GM12878 (cell line): ENCODE results near the gene F2RL3. TPM values are rescaled to one million over a fixed set of nuclear protein-coding genes. Genes with fewer than 3 reads are reported as not detected.

Source experiments
- ATAC-seq: fragments of 200-7000 bp; cut with Tn5 transposase; 3 replicates; pipeline ENCODE4 v1.9.1; 2020; ENCODE audit warnings: mild to moderate bottlenecking, moderate library complexity
- BruUV-seq: library from RNA; stranded (reverse); fragments of 400-500 nt; replicated peaks from 2 replicates; lab custom pipeline; 2021; lab: Mats Ljungman, UMichigan
- CTCF ChIA-PET: fragments of 300-600 bp; sonication (Branson Sonifier 250); formaldehyde crosslinking; extraction: SDS; loops from one replicate; lab custom pipeline; 2021; ENCODE audit warnings: inconsistent platforms; lab: Yijun Ruan, JAX
- POLR2A ChIA-PET: fragments of 350-600 bp; formaldehyde crosslinking; extraction: SDS; loops from one replicate; lab custom pipeline; 2021; ENCODE audit warnings: inconsistent platforms; lab: Charles Lee
- RAD21 ChIA-PET: fragments of 300-600 bp; sonication (Branson Sonifier 250); formaldehyde crosslinking; loops from one replicate; lab custom pipeline; 2023; ENCODE audit warnings: antibody characterized with exemption; ENCODE audit not compliant: unreplicated experiment; lab: Charles Lee
- SMC1A ChIA-PET: fragments of 300-600 bp; sonication (Branson Sonifier 250); formaldehyde crosslinking; loops from one replicate; lab custom pipeline; 2023; ENCODE audit not compliant: unreplicated experiment, uncharacterized antibody; lab: Charles Lee
- DNase-seq: peaks from one replicate; pipeline ENCODE4 v3.0.0-alpha.2; 2011; ENCODE audit warnings: low read depth, low spot score
- FAIRE-seq: peaks from 3 replicates; lab custom pipeline; 2011; peaks lifted over from hg19 to GRCh38; lab: Jason Lieb, UNC
- H2AFZ ChIP-seq: 2 replicates; pipeline ENCODE4 v1.6.0; 2011; ENCODE audit warnings: low read depth, low read length, control low read depth; ENCODE audit not compliant: control insufficient read depth
- H3K27ac ChIP-seq: 2 replicates; pipeline ENCODE4 v1.5.1; 2011; ENCODE audit warnings: control low read depth; ENCODE audit not compliant: control insufficient read depth, insufficient read depth
- H3K27me3 ChIP-seq, 2 experiments: replicated peaks in 1 of 2; 2 replicates each; pipeline versions ENCODE4 v1.6.0 to v1.6.1; 2011; ENCODE audit warnings: low read length in 1 of 2; ENCODE audit not compliant: control insufficient read depth in 2 of 2, insufficient read depth in 2 of 2
- H3K36me3 ChIP-seq, 2 experiments: 2 replicates each; pipeline ENCODE4 v1.5.1; 2011; ENCODE audit warnings: low read length in 1 of 2; ENCODE audit not compliant: control insufficient read depth in 2 of 2, insufficient read depth in 2 of 2
- H3K4me1 ChIP-seq: 2 replicates; pipeline ENCODE4 v1.6.1; 2011; ENCODE audit warnings: mild to moderate bottlenecking, low read length, moderate library complexity, mixed read lengths; ENCODE audit not compliant: control insufficient read depth, insufficient read depth
- H3K4me2 ChIP-seq: 2 replicates; pipeline ENCODE4 v1.6.0; 2011; ENCODE audit warnings: control low read depth; ENCODE audit not compliant: control insufficient read depth, insufficient read depth
- H3K4me3 ChIP-seq: fragments of 200-600 bp; sonication (generic); 2 replicates; pipeline ENCODE4 v1.5.1; 2016
- H3K79me2 ChIP-seq: 2 replicates; pipeline ENCODE4 v1.6.0; 2011; ENCODE audit warnings: low read length; ENCODE audit not compliant: control insufficient read depth, insufficient read depth
- H3K9ac ChIP-seq: 2 replicates; pipeline ENCODE4 v1.8.0; 2011; ENCODE audit warnings: low read length, control low read depth, mixed read lengths; ENCODE audit not compliant: control insufficient read depth, insufficient read depth
- H3K9me3 ChIP-seq: replicated peaks from 3 replicates; pipeline ENCODE4 v1.5.1; 2011; ENCODE audit warnings: mild to moderate bottlenecking, low read length; ENCODE audit not compliant: control insufficient read depth, insufficient read depth
- H4K20me1 ChIP-seq: 2 replicates; pipeline ENCODE4 v1.6.0; 2011; ENCODE audit not compliant: control insufficient read depth, insufficient read depth
- ASH2L ChIP-seq: fragments of 300-600, 200-600 bp; sonication (generic); IDR thresholded peaks from 2 replicates; pipeline ENCODE4 v1.6.1; 2017; ENCODE audit warnings: low read depth, mild to moderate bottlenecking, borderline replicate concordance
- EED ChIP-seq: sonication (generic); IDR thresholded peaks from 2 replicates; pipeline ENCODE4 v1.6.1; 2016; ENCODE audit warnings: antibody characterized with exemption, low read depth
- ESRRA ChIP-seq: IDR thresholded peaks from 2 replicates; pipeline ENCODE4 v1.6.1; 2012; ENCODE audit warnings: mild to moderate bottlenecking, low read length, improper control_type of control experiment
- HCFC1 ChIP-seq: fragments of 150-350 bp; IDR thresholded peaks from 2 replicates; pipeline ENCODE4 v1.6.1; 2014; ENCODE audit warnings: low read length
- KLF5 ChIP-seq: fragments of 450-650 bp; IDR thresholded peaks from 2 replicates; pipeline ENCODE4 v1.6.1; 2014; ENCODE audit warnings: mild to moderate bottlenecking; ENCODE audit not compliant: partially characterized antibody
- NFYB ChIP-seq: IDR thresholded peaks from 2 replicates; pipeline ENCODE4 v1.6.1; 2011; ENCODE audit warnings: low read depth, mild to moderate bottlenecking, low read length, improper control_type of control experiment, moderate library complexity; ENCODE audit not compliant: insufficient read depth
- NR2C2 ChIP-seq: IDR thresholded peaks from 2 replicates; pipeline ENCODE4 v1.6.1; 2011; ENCODE audit warnings: borderline replicate concordance, low read depth; ENCODE audit not compliant: control insufficient read depth, insufficient read length
- POLR2AphosphoS5 ChIP-seq: IDR thresholded peaks from 2 replicates; pipeline ENCODE4 v1.6.1; 2011; ENCODE audit warnings: mild to moderate bottlenecking, low read length, inconsistent platforms
- RAD21 ChIP-seq: IDR thresholded peaks from 2 replicates; pipeline ENCODE4 v1.6.1; 2011; ENCODE audit warnings: mild to moderate bottlenecking, low read depth, low read length, moderate library complexity; ENCODE audit not compliant: insufficient read depth
- SRF ChIP-seq, 2 experiments: IDR thresholded peaks; 2 replicates each; pipeline ENCODE4 v1.6.1; 2011; ENCODE audit warnings: low read depth in 2 of 2, low read length in 2 of 2, mild to moderate bottlenecking in 1 of 2, moderate library complexity in 1 of 2
- ZBED1 ChIP-seq: IDR thresholded peaks from 2 replicates; pipeline ENCODE4 v1.6.1; 2016; ENCODE audit warnings: borderline replicate concordance
- WGBS: methylation state at CpG from one replicate; pipeline ENCODE4 v1.1.6; 2016; ENCODE audit warnings: low lambda C conversion rate; ENCODE audit not compliant: insufficient replicate concordance, insufficient coverage; ENCODE audit errors: missing lambda C conversion rate; 5-methylcytosine and 5-hydroxymethylcytosine counted together
- in situ Hi-C: fragments of 300-500 bp; cut with MboI; formaldehyde crosslinking; loops from 9 replicates; pipeline ENCODE4 v1.14.3; 2018; ENCODE audit warnings: mixed read lengths
- intact Hi-C: fragments of 100-400 bp; cut with micrococcal nuclease; formaldehyde crosslinking; loops from one replicate; pipeline ENCODE4 v1.14.2; 2022; ENCODE audit not compliant: unreplicated experiment
- polyA plus RNA-seq, 11 experiments: library from polyadenylated mRNA; depleted of rRNA in 4 of 11; unstranded in 6 of 11; stranded (reverse) in 5 of 11; fragments of >200 nt; fragmentation: Nextera tagmentation in 4 of 11; fragmentation: Illumina TruSeq in 1 of 11; extraction: Ambion mirVana in 4 of 11; extraction: Trizol in 1 of 11; gene quantifications; 1 replicate in 1 of 11; 2 replicates in 10 of 11; pipeline versions ENCODE4 v1.2.1 to v1.2.3, GENCODE V29; 2011 to 2016; ENCODE audit warnings: inconsistent platforms in 2 of 11, missing spikeins in 2 of 11, low read depth in 1 of 11
- total RNA-seq, 4 experiments: library from RNA; depleted of rRNA in 3 of 4; stranded (reverse); fragments of >200 nt in 3 of 4; fragmentation: Illumina TruSeq in 1 of 4; extraction: Trizol in 1 of 4; gene quantifications; 2 replicates each; pipeline versions ENCODE4 v1.2.1 to v1.2.3, GENCODE V29; 2013 to 2021
- TF ChIP-seq, protein P1 (sequence below): IDR thresholded peaks from 2 replicates; pipeline ENCODE4 v1.6.1; 2012; ENCODE audit warnings: improper control_type of control experiment, low read depth, low read length; ENCODE audit not compliant: insufficient replicate concordance
- TF ChIP-seq, protein P2 (sequence below): fragments of 150-350 bp; IDR thresholded peaks from 2 replicates; pipeline ENCODE4 v1.6.1; 2016; ENCODE audit warnings: low read depth, low read length
- TF ChIP-seq, protein P3 (sequence below): fragments of 450-650 bp; IDR thresholded peaks from 2 replicates; pipeline ENCODE4 v1.6.1; 2017; ENCODE audit warnings: antibody characterized with exemption, mild to moderate bottlenecking, moderate library complexity

F2RL3 gene
- total and polyA plus RNA-seq, 10 of the 15 experiments (the other 5 are each of a cell fraction or from before 2014, with no cell fraction given), result 0.01 to 1.2 (median 0.29) TPM

DNA sequence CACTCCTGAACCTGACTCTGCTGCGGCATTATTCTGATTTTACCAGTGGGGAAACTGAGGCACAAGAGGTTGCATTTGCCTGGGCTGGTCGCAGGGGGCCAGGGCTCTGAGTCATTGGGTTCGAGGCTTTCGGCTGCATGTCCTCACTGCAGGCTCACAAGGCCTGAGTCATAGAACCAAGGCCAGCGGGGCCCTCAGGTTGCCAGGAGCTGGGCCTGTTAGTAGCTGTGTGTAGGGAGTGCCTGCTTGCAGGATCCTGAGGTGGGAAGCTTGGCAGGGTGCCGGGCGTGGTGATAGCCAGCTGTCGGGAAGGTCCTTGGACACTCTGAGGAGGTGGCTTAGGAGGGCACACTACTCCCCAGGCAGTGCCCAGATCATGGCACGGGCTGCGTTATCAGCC, 21.6 kb upstream of the F2RL3 start:
- ChIA-PET POLR2A (no interaction called here), CTCF (no interaction called here), SMC1A (no interaction called here), RAD21 (no interaction called here)
- Histone ChIP-seq H3K36me3 (peaks cover 15 to 16% of the 10 kb centered on the region in 2 experiments; a peak in 3 of 4 replicates), H3K4me2 (no peak overlapping the region), H2AFZ (no peak overlapping the region), H3K27me3 (no peaks in the 10 kb centered on the region), H3K9me3 (no peaks in the 10 kb centered on the region; the same call in 2 of the 3 replicates), H3K4me1 (peaks cover 10% of the 10 kb centered on the region), H3K27ac (no peak overlapping the region), H3K9ac (no peak overlapping the region), H3K79me2 (no peaks in the 10 kb centered on the region), H4K20me1 (no peaks in the 10 kb centered on the region), H3K4me3 (no peak overlapping the region)
- no peak for DNase-seq
- no TSS peak for BruUV-seq
- 93% methylated on average over 9 of the region's 10 CpGs for WGBS
- intact Hi-C loops (no loop called here), in situ Hi-C loops (no loop called here)
- no peak for FAIRE-seq
- ATAC-seq, result no peak
- TF ChIP-seq KLF5 (no peak), NFYB (no peak), POLR2AphosphoS5 (no peak), ASH2L (no peak), HCFC1 (no peak), NR2C2 (no peak), ZBED1 (no peak), SRF (IDR thresholded peaks at IDR 0.05; ENCODE audit: low read depth in 2 of 2, low read length in 2 of 2) (no peak), EED (no peak), RAD21 (no peak), ESRRA (no peak)
- TF ChIP-seq, protein P1, sequence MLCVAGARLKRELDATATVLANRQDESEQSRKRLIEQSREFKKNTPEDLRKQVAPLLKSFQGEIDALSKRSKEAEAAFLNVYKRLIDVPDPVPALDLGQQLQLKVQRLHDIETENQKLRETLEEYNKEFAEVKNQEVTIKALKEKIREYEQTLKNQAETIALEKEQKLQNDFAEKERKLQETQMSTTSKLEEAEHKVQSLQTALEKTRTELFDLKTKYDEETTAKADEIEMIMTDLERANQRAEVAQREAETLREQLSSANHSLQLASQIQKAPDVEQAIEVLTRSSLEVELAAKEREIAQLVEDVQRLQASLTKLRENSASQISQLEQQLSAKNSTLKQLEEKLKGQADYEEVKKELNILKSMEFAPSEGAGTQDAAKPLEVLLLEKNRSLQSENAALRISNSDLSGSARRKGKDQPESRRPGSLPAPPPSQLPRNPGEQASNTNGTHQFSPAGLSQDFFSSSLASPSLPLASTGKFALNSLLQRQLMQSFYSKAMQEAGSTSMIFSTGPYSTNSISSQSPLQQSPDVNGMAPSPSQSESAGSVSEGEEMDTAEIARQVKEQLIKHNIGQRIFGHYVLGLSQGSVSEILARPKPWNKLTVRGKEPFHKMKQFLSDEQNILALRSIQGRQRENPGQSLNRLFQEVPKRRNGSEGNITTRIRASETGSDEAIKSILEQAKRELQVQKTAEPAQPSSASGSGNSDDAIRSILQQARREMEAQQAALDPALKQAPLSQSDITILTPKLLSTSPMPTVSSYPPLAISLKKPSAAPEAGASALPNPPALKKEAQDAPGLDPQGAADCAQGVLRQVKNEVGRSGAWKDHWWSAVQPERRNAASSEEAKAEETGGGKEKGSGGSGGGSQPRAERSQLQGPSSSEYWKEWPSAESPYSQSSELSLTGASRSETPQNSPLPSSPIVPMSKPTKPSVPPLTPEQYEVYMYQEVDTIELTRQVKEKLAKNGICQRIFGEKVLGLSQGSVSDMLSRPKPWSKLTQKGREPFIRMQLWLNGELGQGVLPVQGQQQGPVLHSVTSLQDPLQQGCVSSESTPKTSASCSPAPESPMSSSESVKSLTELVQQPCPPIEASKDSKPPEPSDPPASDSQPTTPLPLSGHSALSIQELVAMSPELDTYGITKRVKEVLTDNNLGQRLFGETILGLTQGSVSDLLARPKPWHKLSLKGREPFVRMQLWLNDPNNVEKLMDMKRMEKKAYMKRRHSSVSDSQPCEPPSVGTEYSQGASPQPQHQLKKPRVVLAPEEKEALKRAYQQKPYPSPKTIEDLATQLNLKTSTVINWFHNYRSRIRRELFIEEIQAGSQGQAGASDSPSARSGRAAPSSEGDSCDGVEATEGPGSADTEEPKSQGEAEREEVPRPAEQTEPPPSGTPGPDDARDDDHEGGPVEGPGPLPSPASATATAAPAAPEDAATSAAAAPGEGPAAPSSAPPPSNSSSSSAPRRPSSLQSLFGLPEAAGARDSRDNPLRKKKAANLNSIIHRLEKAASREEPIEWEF, result no peak
- TF ChIP-seq, protein P2, sequence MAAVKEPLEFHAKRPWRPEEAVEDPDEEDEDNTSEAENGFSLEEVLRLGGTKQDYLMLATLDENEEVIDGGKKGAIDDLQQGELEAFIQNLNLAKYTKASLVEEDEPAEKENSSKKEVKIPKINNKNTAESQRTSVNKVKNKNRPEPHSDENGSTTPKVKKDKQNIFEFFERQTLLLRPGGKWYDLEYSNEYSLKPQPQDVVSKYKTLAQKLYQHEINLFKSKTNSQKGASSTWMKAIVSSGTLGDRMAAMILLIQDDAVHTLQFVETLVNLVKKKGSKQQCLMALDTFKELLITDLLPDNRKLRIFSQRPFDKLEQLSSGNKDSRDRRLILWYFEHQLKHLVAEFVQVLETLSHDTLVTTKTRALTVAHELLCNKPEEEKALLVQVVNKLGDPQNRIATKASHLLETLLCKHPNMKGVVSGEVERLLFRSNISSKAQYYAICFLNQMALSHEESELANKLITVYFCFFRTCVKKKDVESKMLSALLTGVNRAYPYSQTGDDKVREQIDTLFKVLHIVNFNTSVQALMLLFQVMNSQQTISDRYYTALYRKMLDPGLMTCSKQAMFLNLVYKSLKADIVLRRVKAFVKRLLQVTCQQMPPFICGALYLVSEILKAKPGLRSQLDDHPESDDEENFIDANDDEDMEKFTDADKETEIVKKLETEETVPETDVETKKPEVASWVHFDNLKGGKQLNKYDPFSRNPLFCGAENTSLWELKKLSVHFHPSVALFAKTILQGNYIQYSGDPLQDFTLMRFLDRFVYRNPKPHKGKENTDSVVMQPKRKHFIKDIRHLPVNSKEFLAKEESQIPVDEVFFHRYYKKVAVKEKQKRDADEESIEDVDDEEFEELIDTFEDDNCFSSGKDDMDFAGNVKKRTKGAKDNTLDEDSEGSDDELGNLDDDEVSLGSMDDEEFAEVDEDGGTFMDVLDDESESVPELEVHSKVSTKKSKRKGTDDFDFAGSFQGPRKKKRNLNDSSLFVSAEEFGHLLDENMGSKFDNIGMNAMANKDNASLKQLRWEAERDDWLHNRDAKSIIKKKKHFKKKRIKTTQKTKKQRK, result no peak
- TF ChIP-seq, protein P3, sequence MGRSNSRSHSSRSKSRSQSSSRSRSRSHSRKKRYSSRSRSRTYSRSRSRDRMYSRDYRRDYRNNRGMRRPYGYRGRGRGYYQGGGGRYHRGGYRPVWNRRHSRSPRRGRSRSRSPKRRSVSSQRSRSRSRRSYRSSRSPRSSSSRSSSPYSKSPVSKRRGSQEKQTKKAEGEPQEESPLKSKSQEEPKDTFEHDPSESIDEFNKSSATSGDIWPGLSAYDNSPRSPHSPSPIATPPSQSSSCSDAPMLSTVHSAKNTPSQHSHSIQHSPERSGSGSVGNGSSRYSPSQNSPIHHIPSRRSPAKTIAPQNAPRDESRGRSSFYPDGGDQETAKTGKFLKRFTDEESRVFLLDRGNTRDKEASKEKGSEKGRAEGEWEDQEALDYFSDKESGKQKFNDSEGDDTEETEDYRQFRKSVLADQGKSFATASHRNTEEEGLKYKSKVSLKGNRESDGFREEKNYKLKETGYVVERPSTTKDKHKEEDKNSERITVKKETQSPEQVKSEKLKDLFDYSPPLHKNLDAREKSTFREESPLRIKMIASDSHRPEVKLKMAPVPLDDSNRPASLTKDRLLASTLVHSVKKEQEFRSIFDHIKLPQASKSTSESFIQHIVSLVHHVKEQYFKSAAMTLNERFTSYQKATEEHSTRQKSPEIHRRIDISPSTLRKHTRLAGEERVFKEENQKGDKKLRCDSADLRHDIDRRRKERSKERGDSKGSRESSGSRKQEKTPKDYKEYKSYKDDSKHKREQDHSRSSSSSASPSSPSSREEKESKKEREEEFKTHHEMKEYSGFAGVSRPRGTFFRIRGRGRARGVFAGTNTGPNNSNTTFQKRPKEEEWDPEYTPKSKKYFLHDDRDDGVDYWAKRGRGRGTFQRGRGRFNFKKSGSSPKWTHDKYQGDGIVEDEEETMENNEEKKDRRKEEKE, result no peak
